Stomach (tissue), 4 donors: ENCODE results near the gene SMAD7.

Source experiments
- CTCF ChIP-seq, 7 experiments: fragments of 450-650 bp in 4 of 7; fragments of 200-600 bp in 3 of 7; sonication (generic) in 3 of 7; IDR thresholded peaks; one replicate each; pipeline ENCODE4 v1.5.1; 2016 to 2019; ENCODE audit warnings: antibody characterized with exemption in 7 of 7, control low read depth in 2 of 7, mild to moderate bottlenecking in 1 of 7
- EP300 ChIP-seq: sonication (generic); formaldehyde crosslinking; IDR thresholded peaks from one replicate; pipeline ENCODE4 v1.6.1; 2017; ENCODE audit warnings: antibody characterized with exemption
- POLR2AphosphoS5 ChIP-seq, 3 donors: sonication (generic); formaldehyde crosslinking; IDR thresholded peaks; one replicate each; pipeline ENCODE4 v1.6.1; 2016; ENCODE audit warnings: antibody characterized with exemption in 3 of 3

DNA sequence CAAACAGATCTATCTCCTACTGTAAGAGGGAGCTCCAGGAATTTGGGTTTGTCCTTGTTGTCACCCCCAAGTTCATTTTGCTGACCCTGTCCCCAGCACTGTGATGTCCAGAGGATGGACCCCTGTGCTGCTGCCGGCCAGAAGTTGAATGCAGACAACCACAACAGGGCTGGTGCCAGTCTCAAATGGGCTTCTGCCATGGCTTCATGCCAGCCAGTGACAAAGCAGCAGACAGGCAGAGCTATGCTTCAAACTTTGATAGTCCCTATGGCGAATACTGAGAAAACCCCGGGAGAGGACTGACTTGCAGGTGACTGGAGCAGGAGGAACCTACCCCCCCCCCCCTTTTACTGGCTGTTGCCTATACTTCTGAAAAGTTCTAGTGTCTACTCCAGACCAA is 3.2 kb downstream of the SMAD7 start:
- TF ChIP-seq CTCF (IDR thresholded peaks at IDR 0.05) (no peak), POLR2AphosphoS5 (IDR thresholded peaks at IDR 0.05) (no peak), EP300 (no peak)
